DOHH2 (cell line): Measurements from ENCODE around the gene ITGB5.

Experiments
- CTCF ChIP-seq: fragments of 200-600 bp; sonication (generic); IDR thresholded peaks from one replicate; pipeline ENCODE4 v1.5.1; 2014; ENCODE audit warnings: antibody characterized with exemption, mild to moderate bottlenecking, low read depth, low read length; ENCODE audit not compliant: poor library complexity, severe bottlenecking
- EZH2phosphoT487 ChIP-seq: fragments of 200-600 bp; sonication (generic); IDR thresholded peaks from 2 replicates; pipeline ENCODE4 v1.6.1; 2017; ENCODE audit warnings: borderline replicate concordance, mild to moderate bottlenecking, antibody characterized with exemption, low read length, moderate library complexity, mixed read lengths

- TF ChIP-seq CTCF (no peak), EZH2phosphoT487 (no peak)
Observed at GRCh38 chr3:124846189-124846588, 41.0 kb downstream of the ITGB5 start.
